NAMALWA (cell line): ENCODE measurements around the gene GLB1L2.

Experiments
- DNase-seq: peaks from one replicate; pipeline ENCODE4 v3.0.0-alpha.2; 2015; ENCODE audit warnings: low spot score

Gene GLB1L2

DNA sequence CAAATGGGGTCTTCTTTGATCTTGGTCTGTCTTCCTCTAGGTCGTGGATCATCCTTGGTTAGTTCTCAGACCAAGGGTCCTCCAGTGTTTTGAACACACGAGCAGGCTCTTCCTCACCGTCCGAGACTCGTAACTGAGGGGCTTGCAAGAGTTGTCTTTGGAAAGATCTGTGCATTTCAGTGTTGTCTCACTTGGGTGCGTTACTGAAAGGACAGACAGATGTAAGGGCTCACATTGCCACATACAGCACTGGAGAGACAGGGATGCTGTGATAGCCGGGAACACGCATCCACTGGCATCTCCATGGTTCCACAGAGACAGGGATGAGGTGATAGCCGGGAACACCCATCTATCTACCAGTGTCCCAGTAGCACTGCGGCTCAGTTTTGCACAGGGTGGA is 15.7 kb downstream of the GLB1L2 start:
- no peak for DNase-seq

DNA sequence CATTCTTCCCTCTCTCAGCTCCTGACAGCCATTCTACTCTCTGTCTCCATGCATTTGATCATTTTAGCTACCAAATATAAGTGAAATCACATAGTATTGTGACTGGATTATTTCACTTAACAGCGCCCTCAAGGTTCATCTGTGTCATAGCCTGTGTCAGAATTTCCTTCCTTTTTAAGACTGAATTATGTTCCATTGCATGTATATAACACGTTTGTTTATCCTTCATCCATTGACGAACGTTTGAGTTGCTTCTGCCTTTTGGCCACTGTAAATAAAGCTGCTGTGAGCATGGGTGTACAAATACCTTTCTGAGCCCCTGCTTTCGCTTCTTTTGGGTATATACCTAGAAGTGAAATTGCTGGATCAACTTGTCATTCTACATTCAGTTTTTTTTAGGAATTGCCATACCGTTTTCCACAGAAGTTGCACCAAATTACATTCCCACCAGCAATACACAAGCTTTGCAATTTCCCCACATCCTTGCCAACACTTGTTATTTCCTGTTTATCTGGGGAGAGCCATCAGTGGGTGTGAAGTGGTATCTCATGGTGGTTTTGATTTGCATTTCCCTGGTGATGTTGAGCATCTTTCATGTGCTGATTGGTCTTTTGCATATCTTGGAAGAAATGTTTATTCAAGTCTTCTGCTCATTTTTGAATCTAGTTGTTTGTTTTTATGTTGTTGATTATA is 17.5 kb downstream of the GLB1L2 start:
- peak; percentile 28 for DNase-seq

DNA sequence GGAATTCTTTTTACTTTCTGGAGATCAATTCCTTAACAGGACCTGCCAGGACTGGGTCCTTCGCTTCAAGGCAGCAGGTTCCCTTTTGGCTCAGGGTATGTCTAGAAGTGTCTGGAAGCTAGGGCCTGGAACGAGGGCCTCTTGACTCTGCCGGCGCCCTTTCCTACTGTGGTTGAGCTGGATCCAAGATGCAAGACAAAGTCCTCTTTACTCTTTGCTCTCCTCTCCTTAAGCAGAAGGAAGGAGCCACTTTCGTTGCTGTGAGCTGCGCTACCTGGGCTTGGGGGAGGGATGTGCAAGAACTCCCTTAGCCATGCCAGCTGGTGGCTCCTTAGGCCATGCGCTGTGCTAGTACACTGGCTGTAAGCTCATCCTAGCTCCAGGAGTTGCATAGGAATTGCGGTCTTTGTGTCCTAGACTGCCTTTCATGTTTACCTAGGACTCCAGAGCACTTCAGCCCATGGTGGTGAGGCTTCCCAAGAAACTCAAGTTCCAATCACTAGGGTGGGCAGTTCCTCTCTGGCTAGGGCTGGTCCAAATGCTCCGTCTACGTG is 18.1 kb downstream of the GLB1L2 start:
- DNase-seq = no peak

DNA sequence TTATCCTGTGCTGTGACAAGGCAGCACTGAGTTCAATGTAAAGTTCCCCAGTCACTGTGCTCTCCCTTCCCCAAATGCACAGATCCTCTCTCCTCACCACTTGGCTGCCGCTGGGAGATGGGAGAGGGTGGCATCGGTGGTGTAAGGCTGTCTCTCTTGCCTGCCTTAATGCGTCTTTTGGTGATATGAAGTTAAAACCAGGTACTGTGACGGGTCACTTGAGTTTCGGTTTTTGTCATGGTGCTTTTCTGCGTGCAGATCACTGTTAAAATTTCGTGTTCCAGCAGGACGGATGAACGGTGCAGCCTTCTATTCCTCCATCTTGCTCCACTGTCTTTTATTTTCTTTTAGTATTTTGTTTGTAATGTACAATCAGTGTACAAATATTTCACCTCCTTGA is 18.6 kb downstream of the GLB1L2 start:
- DNase-seq = no peak

DNA sequence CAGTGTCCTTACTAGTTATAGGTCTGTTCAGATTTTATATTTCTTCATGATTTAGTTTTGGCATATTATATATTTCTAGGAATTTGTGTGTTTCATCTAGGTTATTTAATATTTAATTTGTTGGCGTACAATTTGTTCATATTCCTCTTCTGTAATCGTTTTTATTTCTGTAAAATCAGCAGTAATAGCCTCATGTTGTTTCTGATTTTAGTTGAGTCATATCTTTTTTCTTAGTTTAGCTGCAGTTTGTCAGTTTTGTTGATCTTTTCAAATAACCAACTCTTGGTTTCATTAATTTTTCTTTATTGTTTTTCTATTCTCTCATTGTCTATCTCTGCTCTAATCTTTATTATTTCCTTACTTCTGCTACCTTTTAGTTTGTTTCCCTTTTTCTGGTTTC is 20.3 kb downstream of the GLB1L2 start:
- no peak for DNase-seq

DNA sequence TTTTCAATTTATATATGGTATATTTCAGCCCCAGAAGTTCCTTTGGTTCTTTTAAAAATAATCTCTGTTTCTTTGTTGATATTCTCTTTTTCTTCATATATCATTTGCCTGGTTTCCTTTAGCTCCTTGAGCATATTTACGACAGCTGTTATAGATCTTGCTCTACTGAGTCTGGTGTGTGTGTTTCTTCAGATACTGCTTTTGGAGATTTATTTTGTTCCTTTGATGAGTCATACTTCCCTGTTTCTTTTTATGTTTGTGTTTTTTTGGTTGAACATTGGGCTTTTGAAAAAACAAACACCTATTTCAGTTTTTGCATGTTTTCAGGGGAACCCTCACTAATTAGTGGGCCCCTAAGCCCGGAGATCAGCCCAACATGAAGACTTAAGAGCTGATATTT is 23.3 kb downstream of the GLB1L2 start:
- no peak for DNase-seq

DNA sequence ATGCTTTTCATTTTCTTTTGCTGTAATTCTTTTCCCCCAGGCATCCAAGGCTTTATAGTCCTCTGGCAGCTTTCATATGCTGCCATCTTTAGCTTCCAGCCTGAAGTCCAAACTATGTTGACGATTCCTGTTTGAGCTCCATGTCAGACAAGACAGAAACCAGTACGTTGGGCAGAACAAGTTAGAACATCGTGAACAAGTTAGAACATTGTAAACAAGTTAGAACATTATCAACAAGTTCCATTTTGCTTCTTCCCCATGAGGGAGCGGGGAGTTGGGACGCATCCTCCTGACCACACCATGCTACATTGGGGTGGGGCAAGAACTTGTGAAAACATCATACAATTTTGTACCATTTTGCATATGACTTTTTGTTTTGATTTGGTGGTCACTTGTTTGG is 23.9 kb downstream of the GLB1L2 start:
- DNase-seq = no peak

DNA sequence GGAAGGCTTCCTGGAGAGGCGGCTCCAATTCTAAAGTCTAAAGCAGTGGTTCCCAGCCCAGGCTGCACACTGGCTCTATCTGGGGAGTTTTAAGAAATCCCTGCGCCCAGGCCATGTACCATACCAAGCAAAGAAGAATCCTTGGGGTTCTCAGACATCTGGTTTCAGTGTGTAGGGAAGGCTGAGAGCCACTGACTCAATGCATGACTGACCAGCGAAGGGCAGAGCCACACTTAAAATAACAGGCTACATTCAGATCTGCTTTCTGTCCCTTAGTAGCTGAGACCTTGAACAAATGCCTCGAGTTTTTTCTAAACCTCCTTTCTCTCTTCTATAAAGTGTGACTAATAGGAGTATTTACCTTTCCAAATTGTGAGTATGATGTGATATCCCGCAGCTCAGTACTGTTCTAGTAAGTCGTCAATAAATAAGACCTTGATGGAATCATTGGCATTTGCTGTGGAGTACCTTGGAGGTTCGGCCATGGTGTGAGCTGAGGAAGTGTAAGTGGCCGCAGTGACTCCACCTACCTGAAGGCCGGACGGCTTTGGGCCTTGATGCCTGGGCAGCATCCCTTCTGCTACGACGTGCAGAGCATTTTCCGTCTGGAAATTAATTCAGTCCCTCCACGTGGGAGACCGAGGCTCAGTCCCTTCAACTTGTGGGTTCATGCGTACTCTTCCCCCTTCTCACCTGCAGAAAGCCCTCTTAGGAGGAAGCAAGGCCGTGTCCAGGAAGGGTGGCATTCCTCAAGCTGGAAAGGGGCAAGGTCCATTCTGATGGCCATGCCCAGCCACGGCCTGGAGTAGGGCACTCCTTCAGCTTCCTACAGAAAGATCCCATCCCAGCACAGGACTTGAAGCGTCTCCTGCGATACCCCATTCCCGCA is 25.1 kb downstream of the GLB1L2 start:
- no peak for DNase-seq

DNA sequence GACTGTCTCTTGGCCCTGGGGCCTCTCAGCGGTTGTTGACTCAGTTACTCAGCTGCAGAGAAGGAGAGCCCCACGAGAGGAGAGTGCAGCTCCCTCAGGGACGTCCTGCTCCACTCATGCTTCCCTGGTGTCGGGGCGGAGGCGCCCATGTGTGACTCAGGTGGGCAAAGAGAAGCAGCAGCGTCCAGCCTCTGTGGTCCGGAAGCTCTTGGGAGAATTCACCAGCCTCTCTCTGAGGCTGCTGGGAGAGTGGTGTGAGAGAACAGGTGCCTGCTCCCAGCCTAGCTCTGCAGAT is 25.7 kb downstream of the GLB1L2 start:
- no peak for DNase-seq

DNA sequence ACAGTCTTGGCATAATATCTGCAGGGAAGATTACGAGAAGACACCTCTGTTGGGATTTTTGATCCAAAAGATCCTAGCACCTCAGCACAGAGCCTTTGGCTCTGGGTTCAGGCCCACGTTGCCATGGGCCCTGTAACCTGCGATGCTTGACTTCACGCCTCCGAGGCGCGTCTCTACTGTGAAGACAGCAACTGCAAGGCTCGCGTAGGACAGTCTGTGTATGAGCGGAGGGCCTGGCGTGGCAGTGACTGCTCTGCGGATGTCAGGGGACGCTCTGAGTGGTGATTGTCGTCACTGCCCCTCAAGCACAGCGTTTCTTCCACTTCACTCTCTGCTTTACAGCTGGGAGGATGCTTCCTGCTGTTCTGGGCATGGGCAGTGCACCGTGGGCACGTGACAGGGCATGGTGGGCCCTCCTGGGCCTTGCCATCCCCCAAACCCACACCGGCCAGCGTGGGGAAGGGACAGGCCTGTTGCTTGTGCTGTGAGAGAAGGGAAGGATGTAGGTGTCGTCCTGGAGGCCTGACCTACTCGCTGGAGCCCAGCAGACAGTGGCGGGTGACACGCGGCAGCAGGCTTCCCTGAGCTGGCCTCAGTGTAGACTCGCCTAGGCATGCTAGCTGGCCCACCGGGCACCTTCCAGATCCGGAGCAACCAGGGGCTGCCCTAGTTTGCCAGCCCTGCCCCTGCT is 26.5 kb downstream of the GLB1L2 start:
- DNase-seq = no peak

DNA sequence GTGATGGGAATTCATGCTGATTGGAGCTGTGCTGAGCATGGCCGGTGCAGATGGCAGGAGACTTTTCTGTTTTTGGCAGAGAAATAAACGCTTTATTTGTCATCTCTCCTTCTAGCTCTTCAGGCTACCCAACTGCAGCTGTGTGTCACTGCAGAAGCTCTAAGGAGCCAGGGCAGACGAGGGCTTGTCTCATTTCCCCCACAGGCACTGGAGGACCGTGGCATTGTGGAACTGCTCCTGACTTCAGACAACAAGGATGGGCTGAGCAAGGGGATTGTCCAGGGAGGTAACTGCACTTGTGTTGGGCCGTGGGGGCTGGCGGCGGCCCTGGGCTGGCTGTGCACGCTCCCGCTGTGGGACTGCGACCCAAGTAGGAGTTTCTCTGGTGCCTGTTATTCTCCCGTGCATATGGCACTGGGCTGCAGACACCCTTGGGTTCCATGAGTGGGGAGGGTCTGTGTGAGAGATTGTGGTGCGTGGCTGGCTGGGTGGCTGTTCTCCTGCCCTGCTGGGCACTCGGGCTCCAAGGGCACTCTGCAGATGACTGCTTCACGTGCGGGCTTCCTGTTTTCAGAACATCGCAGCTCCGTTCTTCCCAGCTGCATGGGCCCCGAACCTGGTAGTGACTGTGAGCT is 27.2 kb downstream of the GLB1L2 start:
- DNase-seq = no peak

DNA sequence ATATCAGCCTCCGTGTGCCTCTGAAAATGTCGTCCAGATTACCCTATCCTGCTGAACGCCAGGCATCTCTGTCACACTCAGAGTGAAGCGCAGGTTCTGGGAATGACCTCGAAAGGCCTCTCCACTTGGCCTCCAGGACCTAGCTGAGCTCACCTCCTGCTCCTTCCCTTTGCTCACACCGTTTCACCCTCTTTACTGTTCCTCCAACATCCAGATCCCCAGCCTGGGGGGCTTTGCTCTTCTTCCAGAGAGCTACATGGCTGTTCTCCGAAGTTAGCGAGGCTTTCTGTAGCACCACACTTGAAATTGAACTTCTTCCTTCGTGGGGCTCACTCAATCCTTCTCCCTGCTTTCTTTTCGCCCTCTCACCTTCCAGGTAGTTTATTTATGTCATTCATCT is 27.9 kb downstream of the GLB1L2 start:
- DNase-seq = no peak

DNA sequence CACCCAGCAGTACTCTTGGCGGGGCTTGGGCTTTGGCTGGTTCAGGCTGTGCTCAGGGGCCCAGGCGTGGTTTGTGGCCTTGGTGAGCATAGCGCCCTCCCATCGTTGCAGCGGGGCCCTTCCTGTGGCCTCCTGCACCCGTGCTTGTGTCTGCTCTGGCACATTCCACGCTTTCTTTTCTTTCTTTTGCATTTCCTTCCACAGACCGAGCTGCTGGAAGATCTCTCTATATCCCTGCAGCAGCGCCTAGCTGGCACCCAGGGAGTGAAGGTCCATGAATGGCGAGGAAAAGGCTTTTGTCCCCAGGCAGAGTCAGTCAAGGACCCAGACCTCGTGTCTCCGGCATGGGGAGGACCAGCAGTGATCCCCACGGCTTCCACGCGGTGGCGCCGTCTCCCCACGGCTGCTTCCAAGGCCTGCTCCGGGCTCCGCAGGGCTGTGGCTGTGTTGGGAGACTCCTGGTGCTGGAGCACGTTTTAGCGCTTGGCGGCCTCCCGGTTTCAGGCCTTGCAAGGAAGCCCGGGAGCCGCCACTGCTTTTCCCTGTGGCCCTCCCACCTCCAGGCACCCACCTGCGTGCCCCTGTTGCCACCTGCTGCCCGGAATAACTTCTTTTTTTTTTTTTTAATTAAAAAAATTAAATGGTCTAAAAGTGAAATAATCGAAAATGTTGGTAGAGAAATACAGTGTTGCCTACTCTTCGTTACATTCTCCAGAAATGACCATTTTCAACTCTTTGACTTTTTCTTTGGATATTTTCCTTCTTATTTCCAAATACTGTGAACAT is 28.5 kb downstream of the GLB1L2 start:
- DNase-seq = peak; percentile 59

DNA sequence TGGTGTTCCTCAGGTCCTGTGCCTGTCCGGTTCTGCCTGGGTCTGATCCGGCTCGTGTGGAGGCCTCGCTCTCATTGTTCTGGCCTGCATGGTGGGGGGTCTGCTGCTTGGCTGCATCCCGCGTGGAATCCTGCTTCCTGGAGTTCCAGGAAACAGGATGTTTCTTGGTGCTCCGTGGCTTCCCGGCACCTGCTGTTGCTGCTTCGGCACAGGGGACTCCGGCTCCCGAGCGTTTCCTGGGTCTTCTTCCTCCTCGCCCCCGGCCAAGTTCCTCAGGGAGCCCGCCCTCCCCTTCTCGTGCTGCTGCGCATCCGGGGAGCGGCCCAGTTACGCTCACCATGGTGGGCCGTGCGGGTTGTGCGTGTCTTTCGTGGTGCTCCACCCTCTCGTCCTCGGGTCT is 29.9 kb downstream of the GLB1L2 start:
- no peak for DNase-seq

DNA sequence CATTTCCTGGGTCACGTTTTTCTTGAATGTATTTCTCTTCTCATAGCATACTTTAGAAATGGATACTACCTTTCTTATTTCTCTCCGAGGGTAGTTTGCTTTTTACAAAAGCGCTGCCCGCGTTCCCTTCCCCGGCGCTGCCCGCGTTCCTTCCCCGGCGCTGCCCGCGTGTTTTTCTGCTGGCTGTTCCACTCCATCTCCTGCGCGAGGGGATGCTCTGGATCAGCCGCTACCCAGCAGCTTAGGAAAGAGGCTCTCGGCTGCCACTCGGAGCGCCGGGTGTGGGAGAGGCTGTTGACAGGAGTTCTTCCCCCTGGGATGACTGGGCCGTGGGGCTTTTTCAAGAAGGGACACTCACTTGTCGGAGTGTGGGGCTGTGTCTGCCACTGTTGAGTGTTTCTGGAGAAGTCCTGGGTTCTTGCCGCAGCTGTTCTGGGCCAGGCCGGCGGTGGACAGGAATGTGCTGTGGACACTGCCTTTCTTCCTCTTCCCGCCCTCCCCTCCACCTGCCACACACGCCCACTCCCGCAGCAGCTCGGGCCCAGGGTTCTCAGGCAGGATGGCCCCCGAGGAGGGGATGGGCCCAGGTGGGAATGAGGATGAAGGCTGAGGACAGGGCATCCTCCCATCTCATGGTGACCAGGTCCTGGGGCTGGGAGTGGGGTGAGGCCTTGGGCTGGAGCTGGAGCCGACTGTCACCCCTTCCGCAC is 30.6 kb downstream of the GLB1L2 start:
- DNase-seq = no peak

DNA sequence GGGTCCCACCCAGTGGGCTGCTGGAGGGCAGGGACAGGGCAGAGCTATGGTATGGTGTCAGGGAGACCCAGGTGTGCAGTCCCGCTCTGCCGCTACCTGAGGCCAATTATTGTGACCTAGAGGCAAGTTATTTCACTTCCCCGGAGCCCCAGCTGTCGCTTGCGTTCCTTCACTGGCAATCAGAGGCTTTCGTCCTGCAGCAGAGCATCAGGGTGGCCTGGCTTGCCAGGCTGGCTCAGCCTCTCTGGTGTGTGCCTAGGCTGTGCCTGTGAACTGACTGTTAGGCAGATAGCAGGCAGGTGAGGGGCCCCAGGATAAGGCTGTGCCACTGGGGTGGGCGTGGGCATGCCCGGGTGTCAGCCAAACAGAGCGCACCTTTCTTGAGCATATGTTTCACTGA is 31.4 kb downstream of the GLB1L2 start:
- no peak for DNase-seq

DNA sequence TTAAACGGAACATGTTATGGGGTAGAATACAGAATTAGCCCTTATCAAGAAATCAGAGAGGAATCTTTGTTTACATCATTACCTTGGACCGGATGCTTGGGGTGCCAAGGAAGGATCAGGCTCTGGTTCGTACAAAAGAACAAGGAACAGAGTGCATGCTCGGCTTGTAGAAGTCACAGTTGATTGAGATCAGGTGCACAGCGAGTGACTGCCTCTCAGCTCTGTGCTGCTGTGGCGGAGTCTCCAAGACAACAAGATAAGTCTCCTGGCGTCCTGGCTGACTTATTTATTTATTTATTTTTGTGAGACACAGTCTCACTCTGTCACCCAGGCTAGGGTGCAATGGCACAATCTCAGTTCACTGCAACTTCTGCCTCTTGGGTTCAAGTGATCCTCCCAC is 31.8 kb downstream of the GLB1L2 start:
- peak; percentile 30 for DNase-seq

DNA sequence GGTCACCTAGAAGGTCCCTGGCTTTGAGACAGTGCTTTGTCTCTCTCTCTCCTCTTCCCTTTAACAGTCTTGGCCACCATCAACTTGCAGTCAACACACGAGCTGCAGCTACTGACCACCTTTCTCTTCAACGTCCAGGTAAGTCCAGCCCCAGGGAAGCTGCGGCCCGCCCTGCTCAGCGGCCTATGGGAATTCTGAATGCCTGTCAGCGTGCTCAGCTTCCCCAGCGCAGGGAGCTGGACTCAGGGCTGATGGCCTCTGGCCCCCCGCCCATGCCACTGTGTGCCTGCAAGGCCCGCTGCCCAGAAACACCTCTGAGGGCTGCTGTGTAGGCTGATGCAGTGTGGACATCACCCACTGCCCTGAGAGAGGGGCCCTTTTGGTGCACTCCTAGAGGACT is 32.5 kb downstream of the GLB1L2 start:
- no peak for DNase-seq

DNA sequence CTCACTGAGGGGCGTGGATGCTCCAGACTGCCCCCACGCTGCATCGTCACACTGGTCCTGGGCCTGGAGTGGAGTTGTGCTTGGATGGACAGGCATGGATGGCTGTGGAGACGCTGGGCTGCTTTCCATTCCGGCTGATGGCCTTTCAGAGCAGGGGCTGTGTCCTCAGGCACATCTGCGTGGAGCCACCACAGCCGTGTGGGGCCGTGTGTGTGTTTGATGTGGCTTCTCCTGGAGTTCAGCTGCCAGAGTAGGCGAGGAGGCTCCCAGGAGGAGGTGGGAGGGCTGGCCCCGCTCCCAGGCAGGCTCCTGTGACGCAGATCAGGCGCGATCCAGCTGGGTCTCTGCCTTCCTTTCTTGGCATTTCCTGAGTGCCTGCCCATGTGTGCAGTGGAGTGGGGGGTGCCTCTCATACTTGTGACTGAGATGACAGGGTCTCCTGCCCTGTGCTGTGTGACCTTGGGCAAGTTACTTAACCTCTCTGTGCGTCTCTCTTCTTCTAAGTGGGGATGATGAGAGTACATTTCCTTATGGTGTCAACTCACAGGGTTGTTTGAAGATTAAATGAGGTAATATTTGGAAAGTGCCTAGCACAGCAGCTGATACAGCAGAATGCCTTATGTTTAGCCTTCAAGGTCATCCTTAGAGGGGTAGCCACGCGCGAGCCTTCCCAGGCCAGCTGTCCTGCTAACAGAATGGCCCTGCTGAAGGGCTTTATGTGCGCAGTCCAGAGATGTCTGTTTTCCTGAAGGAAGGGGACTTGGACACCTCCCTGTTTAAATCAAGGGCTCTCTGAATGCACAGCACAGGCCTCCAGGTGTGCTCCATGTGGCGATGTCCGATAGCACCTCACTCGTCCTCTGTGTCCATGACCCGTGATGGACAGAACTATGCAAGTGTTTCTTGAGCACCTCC is 33.5 kb downstream of the GLB1L2 start:
- DNase-seq = no peak

DNA sequence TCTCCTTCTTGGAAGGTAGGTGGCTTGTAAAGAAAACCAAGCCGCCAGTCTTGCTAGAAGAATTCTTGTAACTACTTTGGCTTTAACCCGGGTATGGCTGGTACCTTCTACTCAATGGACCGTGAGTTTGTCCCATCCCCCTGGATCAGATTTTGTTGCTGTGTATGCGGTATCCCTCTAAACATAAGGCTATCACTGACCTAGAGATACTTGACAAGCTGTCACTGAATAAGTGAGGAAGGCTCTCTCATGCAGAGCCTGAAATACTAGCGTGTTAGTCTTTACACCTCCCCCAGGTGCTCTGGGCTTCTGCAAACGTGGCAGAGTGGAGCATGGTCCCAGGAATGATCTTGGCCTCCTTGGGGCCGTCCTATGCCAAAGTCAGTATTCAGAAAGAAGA is 34.5 kb downstream of the GLB1L2 start:
- no peak for DNase-seq
